Ureter (tissue), 1 donor: ENCODE results near the gene FGD1. TPM values are rescaled to one million over a fixed set of nuclear protein-coding genes. Genes with fewer than 3 reads are reported as not detected.

Experiments used
- DNase-seq: peaks from one replicate; pipeline ENCODE4 v3.0.0-alpha.2; 2020; ENCODE audit warnings: low spot score
- total RNA-seq: library from RNA; stranded (reverse); gene quantifications from one replicate; pipeline ENCODE4 v1.2.4, GENCODE V29; 2023
- donor health status: DM: yes; HTN: yes; CAD: no.

FGD1 gene
- total RNA-seq, 1 donor from 2014 or later, result 3.3 TPM

GRCh38 chrX:54407266-54407665, 88.8 kb downstream of the FGD1 start:
- DNase-seq, result no peak

- no peak for DNase-seq
Observed at GRCh38 chrX:54397113-54397512, 98.9 kb downstream of the FGD1 start.

Other genes starting within 250 kb of the FGD1 start
- 10.0 TPM for gene WNK3, start 138.2 kb downstream of the FGD1 start, total RNA-seq
- 42.4 TPM for gene TSR2, start 55.8 kb downstream of the FGD1 start, total RNA-seq
- 56.7 TPM for gene GNL3L, start 34.0 kb upstream of the FGD1 start, total RNA-seq